HepG2 (cell line): ENCODE measurements around the gene CTNNA1. TPM values are rescaled to one million over a fixed set of nuclear protein-coding genes. Genes with fewer than 3 reads are reported as not detected.

Experiments
- ATAC-seq: fragments of 200-7000 bp; cut with Tn5 transposase; 3 replicates; pipeline ENCODE4 v1.9.1; 2020; ENCODE audit warnings: mild to moderate bottlenecking, moderate library complexity
- BruUV-seq: library from RNA; stranded (reverse); fragments of 400-500 nt; replicated peaks from 2 replicates; lab custom pipeline; 2021; lab: Mats Ljungman, UMichigan
- CTCF ChIA-PET: fragments of 300-600 bp; formaldehyde crosslinking; extraction: SDS; loops from one replicate; lab custom pipeline; 2021; ENCODE audit warnings: low total read pairs, inconsistent platforms, low intra/inter-chr PET ratio; lab: Yijun Ruan, JAX
- POLR2A ChIA-PET: fragments of 350-600 bp; sonication (Branson Sonifier 250); formaldehyde crosslinking; loops from one replicate; lab custom pipeline; 2020; ENCODE audit warnings: antibody characterized with exemption, inconsistent platforms; lab: Yijun Ruan, JAX
- DNase-seq: peaks from one replicate; pipeline ENCODE4 v3.0.0-alpha.2; 2015; ENCODE audit warnings: low spot score
- FAIRE-seq: peaks from 3 replicates; lab custom pipeline; 2011; peaks lifted over from hg19 to GRCh38; lab: Jason Lieb, UNC
- H2AFZ ChIP-seq: one replicate; pipeline ENCODE4 v1.6.1; 2011; ENCODE audit warnings: low read length, inconsistent platforms
- H3K27ac ChIP-seq: fragments of 300-600 bp; 3 replicates; pipeline ENCODE4 v1.8.0; 2011; ENCODE audit warnings: mixed run types, mild to moderate bottlenecking, mixed read lengths, low read length, inconsistent platforms; ENCODE audit not compliant: insufficient read depth; ENCODE audit errors: extremely low read length
- H3K27me3 ChIP-seq, 2 experiments: fragments of 200-600 bp in 1 of 2; 2 replicates in 1 of 2; 3 replicates in 1 of 2; pipeline versions ENCODE4 v1.6.0 to v1.8.0; 2011; ENCODE audit warnings: low read length in 2 of 2, mild to moderate bottlenecking in 2 of 2, moderate library complexity in 2 of 2, inconsistent platforms in 1 of 2; ENCODE audit not compliant: insufficient read depth in 2 of 2, control insufficient read depth in 1 of 2
- H3K36me3 ChIP-seq, 2 experiments: fragments of 200-600 bp in 1 of 2; replicated peaks in 1 of 2; 2 replicates in 1 of 2; 3 replicates in 1 of 2; pipeline versions ENCODE4 v1.5.1 to v1.8.0; 2011; ENCODE audit warnings: low read length in 2 of 2, inconsistent platforms in 1 of 2; ENCODE audit not compliant: insufficient read depth in 2 of 2, control insufficient read depth in 1 of 2
- H3K4me1 ChIP-seq: 2 replicates; pipeline ENCODE4 v1.5.1; 2012; ENCODE audit warnings: low read length, inconsistent platforms; ENCODE audit not compliant: insufficient read depth
- H3K4me2 ChIP-seq: 2 replicates; pipeline ENCODE4 v1.6.0; 2011; ENCODE audit warnings: low read depth, low read length, inconsistent platforms
- H3K4me3 ChIP-seq, 3 experiments: fragments of 200-600 bp in 1 of 3; sonication (generic), shearing (Covaris generic) in 1 of 3; replicated peaks in 1 of 3; 2 replicates each; pipeline ENCODE4 v1.5.1; 2011 to 2016; ENCODE audit warnings: low read length in 3 of 3, inconsistent platforms in 2 of 3, low read depth in 2 of 3, mild to moderate bottlenecking in 2 of 3, control low read depth in 1 of 3, mixed read lengths in 1 of 3; ENCODE audit not compliant: insufficient read depth in 1 of 3
- H3K79me2 ChIP-seq: one replicate; pipeline ENCODE4 v1.6.1; 2011; ENCODE audit warnings: low read length, inconsistent platforms; ENCODE audit not compliant: insufficient read depth
- H3K9ac ChIP-seq: 2 replicates; pipeline ENCODE4 v1.6.0; 2011; ENCODE audit warnings: mild to moderate bottlenecking, low read depth, low read length, inconsistent platforms; ENCODE audit not compliant: insufficient read depth
- H3K9me3 ChIP-seq: 2 replicates; pipeline ENCODE4 v1.5.1; 2012; ENCODE audit warnings: mild to moderate bottlenecking, low read length
- H4K20me1 ChIP-seq: 2 replicates; pipeline ENCODE4 v1.6.0; 2011; ENCODE audit warnings: inconsistent platforms, mild to moderate bottlenecking, low read length, moderate library complexity; ENCODE audit not compliant: insufficient read depth
- CHCHD3 ChIP-seq: sonication (generic); formaldehyde crosslinking; IDR thresholded peaks from 2 replicates; pipeline ENCODE4 v1.8.0; 2022; ENCODE audit warnings: mild to moderate bottlenecking, missing genetic modification reagents, moderate library complexity
- DNMT1 ChIP-seq: sonication (generic); formaldehyde crosslinking; IDR thresholded peaks from 2 replicates; pipeline ENCODE4 v1.5.1; 2020; ENCODE audit warnings: mild to moderate bottlenecking, missing genetic modification reagents
- FOXJ3 ChIP-seq: sonication (generic); formaldehyde crosslinking; IDR thresholded peaks from 2 replicates; pipeline ENCODE4 v1.4.0; 2020; ENCODE audit warnings: missing genetic modification reagents, mild to moderate bottlenecking, borderline replicate concordance
- JUNB ChIP-seq: sonication (generic); formaldehyde crosslinking; IDR thresholded peaks from 2 replicates; pipeline ENCODE4 v1.8.0; 2022; ENCODE audit warnings: missing genetic modification reagents, mild to moderate bottlenecking, borderline replicate concordance
- NFE2L2 ChIP-seq: fragments of 150-350 bp; IDR thresholded peaks from 2 replicates; pipeline ENCODE4 v1.6.1; 2014; ENCODE audit warnings: low read length
- NR1H2 ChIP-seq: sonication (generic); formaldehyde crosslinking; IDR thresholded peaks from 2 replicates; pipeline ENCODE4 v1.8.1; 2022; ENCODE audit warnings: low read depth, missing genetic modification reagents, borderline replicate concordance
- NR2F2 ChIP-seq: IDR thresholded peaks from 2 replicates; pipeline ENCODE4 v1.6.1; 2012; ENCODE audit warnings: low read depth, inconsistent platforms, borderline replicate concordance
- NR2F6 ChIP-seq, 2 experiments: IDR thresholded peaks; 2 replicates each; pipeline ENCODE4 v1.6.1; 2016; ENCODE audit warnings: antibody characterized with exemption in 1 of 2, mild to moderate bottlenecking in 1 of 2
- ZEB1 ChIP-seq: IDR thresholded peaks from 2 replicates; pipeline ENCODE4 v1.6.1; 2012; ENCODE audit warnings: mild to moderate bottlenecking, low read depth, inconsistent platforms; ENCODE audit not compliant: insufficient replicate concordance
- ZFP1 ChIP-seq: IDR thresholded peaks from 2 replicates; pipeline ENCODE4 v1.6.1; 2016
- ZMAT3 ChIP-seq: sonication (generic); formaldehyde crosslinking; conservative IDR thresholded peaks from 2 replicates; pipeline ENCODE4 v1.7.0; 2021; ENCODE audit warnings: missing genetic modification reagents
- ZNF670 ChIP-seq: sonication (generic); formaldehyde crosslinking; IDR thresholded peaks from 2 replicates; pipeline ENCODE4 v1.8.0; 2022; ENCODE audit warnings: mild to moderate bottlenecking, missing genetic modification reagents, borderline replicate concordance
- ZNF747 ChIP-seq: sonication (generic); formaldehyde crosslinking; IDR thresholded peaks from 2 replicates; pipeline ENCODE4 v1.8.1; 2023; ENCODE audit warnings: missing genetic modification reagents, mild to moderate bottlenecking, borderline replicate concordance
- ZNF792 ChIP-seq: IDR thresholded peaks from 2 replicates; pipeline ENCODE4 v1.6.1; 2016
- ZSCAN21 ChIP-seq: sonication (generic); formaldehyde crosslinking; IDR thresholded peaks from 2 replicates; pipeline ENCODE4 v1.8.0; 2022; ENCODE audit warnings: mild to moderate bottlenecking, missing genetic modification reagents, moderate library complexity, borderline replicate concordance
- WGBS: methylation state at CpG from one replicate; pipeline ENCODE4 v1.1.6; 2017; ENCODE audit warnings: low lambda C conversion rate; 5-methylcytosine and 5-hydroxymethylcytosine counted together
- in situ Hi-C: cut with HindIII; loops from 2 replicates; pipeline ENCODE4 v1.10.0; 2017; ENCODE audit warnings: low pct_unique_long_range_greater_than_20kb; ENCODE audit not compliant: extremely low pct_ligation_motif_present
- intact Hi-C: fragments of 100-400 bp; cut with micrococcal nuclease; formaldehyde crosslinking; loops from one replicate; pipeline ENCODE4 v1.10.0; 2022; ENCODE audit not compliant: unreplicated experiment
- polyA plus RNA-seq, 8 experiments: library from polyadenylated mRNA; depleted of rRNA in 3 of 8; stranded (reverse) in 7 of 8; unstranded in 1 of 8; fragments of >200 nt; fragmentation: Illumina TruSeq in 4 of 8; extraction: Trizol in 4 of 8; gene quantifications; 2 replicates each; pipeline versions ENCODE4 v1.2.1 to v1.2.3, GENCODE V29; 2011 to 2016; ENCODE audit warnings: low read depth in 4 of 8, missing spikeins in 1 of 8, mixed read lengths in 1 of 8; ENCODE audit not compliant: insufficient read depth in 1 of 8
- total RNA-seq, 5 experiments: library from RNA; depleted of rRNA; stranded (reverse); fragments of >200 nt; fragmentation: Illumina TruSeq; extraction: Trizol; gene quantifications; 2 replicates each; pipeline ENCODE4 v1.2.3, GENCODE V29; 2016; ENCODE audit warnings: low read depth in 1 of 5
- TF ChIP-seq, protein P1 (sequence below): sonication (generic); formaldehyde crosslinking; IDR thresholded peaks from 2 replicates; pipeline ENCODE4 v1.5.0; 2020; ENCODE audit warnings: missing genetic modification reagents
- TF ChIP-seq, protein P2 (sequence below): sonication (generic); formaldehyde crosslinking; IDR thresholded peaks from 2 replicates; pipeline ENCODE4 v1.4.0; 2020; ENCODE audit warnings: missing genetic modification reagents
- TF ChIP-seq, protein P3 (sequence below): sonication (generic); formaldehyde crosslinking; IDR thresholded peaks from 2 replicates; pipeline ENCODE4 v1.5.1; 2020; ENCODE audit warnings: missing genetic modification reagents, mild to moderate bottlenecking, borderline replicate concordance
- TF ChIP-seq, protein P4 (sequence below): sonication (generic); formaldehyde crosslinking; IDR thresholded peaks from 2 replicates; pipeline ENCODE4 v1.8.1; 2023; ENCODE audit warnings: mild to moderate bottlenecking, missing genetic modification reagents, borderline replicate concordance

Gene CTNNA1
- total and polyA plus RNA-seq, 2 of the 13 experiments (the other 11 are each of a cell fraction or from before 2014, with no cell fraction given), result 66.8 to 162 TPM

DNA sequence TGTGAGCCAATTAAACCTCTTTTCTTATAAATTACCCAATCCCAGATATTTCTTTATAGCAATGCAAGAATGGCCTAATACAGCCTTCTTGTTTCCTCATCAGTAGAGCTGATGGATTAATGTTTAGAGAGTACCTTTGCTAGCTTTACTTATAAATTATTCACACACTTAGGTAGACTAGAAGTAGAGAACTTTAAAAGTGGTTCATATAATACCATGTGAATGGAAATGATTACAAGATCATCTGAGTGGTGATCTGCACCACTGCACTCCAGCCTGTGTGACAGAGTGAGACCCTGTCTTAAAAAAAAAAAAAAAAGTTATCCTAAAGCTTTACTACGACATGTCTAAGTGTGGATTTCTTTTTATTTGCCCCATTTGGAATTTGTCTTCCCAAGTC, 145.1 kb downstream of the CTNNA1 start:
- 90% methylated on average over 1 of the region's 1 CpG for WGBS
- CTCF ChIA-PET, result no interaction called here

DNA sequence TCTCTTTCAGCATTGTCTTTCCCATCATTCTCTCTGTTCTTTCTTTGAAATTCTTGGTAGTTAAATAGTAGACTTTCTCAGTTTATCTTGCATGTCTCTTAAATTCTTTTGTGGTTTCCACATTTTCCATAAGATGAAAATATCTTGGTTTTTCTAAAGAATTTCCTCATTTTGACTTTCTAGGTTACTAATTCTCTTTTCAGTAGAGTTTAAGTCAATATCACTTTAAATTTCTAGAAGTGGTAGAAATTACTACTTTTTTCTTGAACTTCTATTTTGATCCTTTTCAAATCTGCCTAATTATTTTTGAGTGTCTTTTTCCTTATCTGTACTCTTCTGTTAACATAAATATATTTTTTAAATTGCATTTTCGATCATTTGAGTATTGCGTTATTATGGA, 145.5 kb downstream of the CTNNA1 start:
- Histone ChIP-seq H3K4me3 (no peak overlapping the region), H3K4me2 (no peak overlapping the region), H3K9me3 (no peaks in the 10 kb centered on the region), H3K27me3 (no peaks in the 10 kb centered on the region), H3K79me2 (no peaks in the 10 kb centered on the region), H3K27ac (no peak overlapping the region), H3K9ac (no peak overlapping the region), H3K4me1 (0 out of 2 replicates have a peak, but pooled peaks cover 8% of the 10 kb centered on the region), H2AFZ (no peak overlapping the region), H3K36me3 (peaks cover 16 to 43% of the 10 kb centered on the region in 2 experiments; a peak in 4 of 5 replicates), H4K20me1 (no peaks in the 10 kb centered on the region)
- 95% methylated on average over 2 of the region's 2 CpGs for WGBS
- ChIA-PET POLR2A (no interaction called here), CTCF (no interaction called here)
- ATAC-seq (no peak), DNase-seq (no peak), FAIRE-seq (no peak)
- in situ Hi-C loops (no loop called here), intact Hi-C loops (no loop called here)
- BruUV-seq, result no TSS peak
- no peak for TF ChIP-seq JUNB (CRISPR knock-in tag)
- TF ChIP-seq NR2F2, result no peak
- TF ChIP-seq, protein P1, sequence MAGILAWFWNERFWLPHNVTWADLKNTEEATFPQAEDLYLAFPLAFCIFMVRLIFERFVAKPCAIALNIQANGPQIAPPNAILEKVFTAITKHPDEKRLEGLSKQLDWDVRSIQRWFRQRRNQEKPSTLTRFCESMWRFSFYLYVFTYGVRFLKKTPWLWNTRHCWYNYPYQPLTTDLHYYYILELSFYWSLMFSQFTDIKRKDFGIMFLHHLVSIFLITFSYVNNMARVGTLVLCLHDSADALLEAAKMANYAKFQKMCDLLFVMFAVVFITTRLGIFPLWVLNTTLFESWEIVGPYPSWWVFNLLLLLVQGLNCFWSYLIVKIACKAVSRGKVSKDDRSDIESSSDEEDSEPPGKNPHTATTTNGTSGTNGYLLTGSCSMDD, result no peak
- TF ChIP-seq ZEB1, result no peak
- no peak for TF ChIP-seq NR2F6 (IDR thresholded peaks at IDR 0.05)
- no peak for TF ChIP-seq NR2F6 (CRISPR knock-in tag; IDR thresholded peaks at IDR 0.05)
- no peak for TF ChIP-seq DNMT1
- no peak for TF ChIP-seq ZNF670 (CRISPR knock-in tag)
- no peak for TF ChIP-seq ZNF792 (CRISPR knock-in tag)
- TF ChIP-seq, protein P2, sequence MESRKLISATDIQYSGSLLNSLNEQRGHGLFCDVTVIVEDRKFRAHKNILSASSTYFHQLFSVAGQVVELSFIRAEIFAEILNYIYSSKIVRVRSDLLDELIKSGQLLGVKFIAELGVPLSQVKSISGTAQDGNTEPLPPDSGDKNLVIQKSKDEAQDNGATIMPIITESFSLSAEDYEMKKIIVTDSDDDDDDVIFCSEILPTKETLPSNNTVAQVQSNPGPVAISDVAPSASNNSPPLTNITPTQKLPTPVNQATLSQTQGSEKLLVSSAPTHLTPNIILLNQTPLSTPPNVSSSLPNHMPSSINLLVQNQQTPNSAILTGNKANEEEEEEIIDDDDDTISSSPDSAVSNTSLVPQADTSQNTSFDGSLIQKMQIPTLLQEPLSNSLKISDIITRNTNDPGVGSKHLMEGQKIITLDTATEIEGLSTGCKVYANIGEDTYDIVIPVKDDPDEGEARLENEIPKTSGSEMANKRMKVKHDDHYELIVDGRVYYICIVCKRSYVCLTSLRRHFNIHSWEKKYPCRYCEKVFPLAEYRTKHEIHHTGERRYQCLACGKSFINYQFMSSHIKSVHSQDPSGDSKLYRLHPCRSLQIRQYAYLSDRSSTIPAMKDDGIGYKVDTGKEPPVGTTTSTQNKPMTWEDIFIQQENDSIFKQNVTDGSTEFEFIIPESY (CRISPR knock-in tag), result no peak

More for the DNA sequence above, 145.1 kb downstream of the CTNNA1 start:
- Histone ChIP-seq H3K9ac (no peak overlapping the region), H3K9me3 (no peaks in the 10 kb centered on the region), H3K79me2 (no peaks in the 10 kb centered on the region), H3K4me2 (no peak overlapping the region), H4K20me1 (no peaks in the 10 kb centered on the region), H3K27me3 (no peaks in the 10 kb centered on the region), H3K4me1 (0 out of 2 replicates have a peak, but pooled peaks cover 8% of the 10 kb centered on the region), H2AFZ (no peak overlapping the region), H3K4me3 (no peak overlapping the region), H3K36me3 (peaks cover 13 to 38% of the 10 kb centered on the region in 2 experiments; a peak in 4 of 5 replicates), H3K27ac (no peak overlapping the region)
- FAIRE-seq (no peak), DNase-seq (no peak), ATAC-seq (no peak)
- in situ Hi-C loops, result no loop called here
- intact Hi-C loops, result no loop called here
- TF ChIP-seq ZSCAN21 (CRISPR knock-in tag) (no peak), NR1H2 (CRISPR knock-in tag) (no peak), ZNF747 (CRISPR knock-in tag) (no peak), ZMAT3 (CRISPR knock-in tag) (no peak), CHCHD3 (CRISPR knock-in tag) (no peak), FOXJ3 (CRISPR knock-in tag) (no peak), ZFP1 (CRISPR knock-in tag) (no peak), NFE2L2 (no peak)
- TF ChIP-seq, protein P3, sequence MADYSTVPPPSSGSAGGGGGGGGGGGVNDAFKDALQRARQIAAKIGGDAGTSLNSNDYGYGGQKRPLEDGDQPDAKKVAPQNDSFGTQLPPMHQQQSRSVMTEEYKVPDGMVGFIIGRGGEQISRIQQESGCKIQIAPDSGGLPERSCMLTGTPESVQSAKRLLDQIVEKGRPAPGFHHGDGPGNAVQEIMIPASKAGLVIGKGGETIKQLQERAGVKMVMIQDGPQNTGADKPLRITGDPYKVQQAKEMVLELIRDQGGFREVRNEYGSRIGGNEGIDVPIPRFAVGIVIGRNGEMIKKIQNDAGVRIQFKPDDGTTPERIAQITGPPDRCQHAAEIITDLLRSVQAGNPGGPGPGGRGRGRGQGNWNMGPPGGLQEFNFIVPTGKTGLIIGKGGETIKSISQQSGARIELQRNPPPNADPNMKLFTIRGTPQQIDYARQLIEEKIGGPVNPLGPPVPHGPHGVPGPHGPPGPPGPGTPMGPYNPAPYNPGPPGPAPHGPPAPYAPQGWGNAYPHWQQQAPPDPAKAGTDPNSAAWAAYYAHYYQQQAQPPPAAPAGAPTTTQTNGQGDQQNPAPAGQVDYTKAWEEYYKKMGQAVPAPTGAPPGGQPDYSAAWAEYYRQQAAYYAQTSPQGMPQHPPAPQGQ (CRISPR knock-in tag), result no peak
- TF ChIP-seq, protein P4, sequence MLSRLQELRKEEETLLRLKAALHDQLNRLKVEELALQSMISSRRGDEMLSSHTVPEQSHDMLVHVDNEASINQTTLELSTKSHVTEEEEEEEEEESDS (CRISPR knock-in tag), result no peak
- no TSS peak for BruUV-seq
- POLR2A ChIA-PET, result no interaction called here
